ENCODE results near the gene MMAA.
"Not testable (repeated sequence)": the region's sequence is repeated elsewhere in the genome, so short reads cannot be mapped to it uniquely, and the experiment has no call there.

MMAA gene

GRCh38 chr4:145618932-145619638 lies at the start of gene MMAA:
TSS of gene MMAA (plus strand) at chr4:145619385. CDS start at chr4:145639140, 19,755 bp downstream.
- DNase-seq (ENCODE audit: low read depth) = peak; percentile 95

DNA sequence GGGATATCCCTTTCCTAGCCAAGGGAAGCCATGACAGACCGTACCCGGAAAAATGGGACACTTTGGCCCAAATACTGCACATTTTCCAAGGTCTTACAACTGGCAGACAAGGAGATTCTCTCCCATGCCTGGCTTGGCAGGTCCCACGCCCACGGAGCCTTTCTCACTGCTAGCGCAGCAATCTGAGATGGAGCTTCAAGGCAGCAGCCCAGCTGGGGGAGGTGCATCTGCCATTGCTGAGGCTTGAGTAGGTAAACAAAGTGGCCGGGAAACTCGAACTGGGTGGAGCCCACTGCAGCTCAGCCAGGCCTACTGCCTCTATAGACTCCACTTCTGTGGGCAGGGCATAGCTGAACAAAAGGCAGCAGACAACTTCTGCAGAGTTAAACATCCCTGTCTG lies 44.6 kb upstream of the MMAA start:
- DNase-seq (ENCODE audit: low read depth) = not testable (repeated sequence)

GRCh38 chr4:145580906-145581305 lies 38.3 kb upstream of the MMAA start:
- DNase-seq (ENCODE audit: low read depth) = no peak

- DNase-seq (ENCODE audit: low read depth) = no peak
Measured at GRCh38 chr4:145583191-145584055, 35.8 kb upstream of the MMAA start.

GRCh38 chr4:145587088-145587754 lies 32.0 kb upstream of the MMAA start:
- DNase-seq (ENCODE audit: low read depth) = no peak

GRCh38 chr4:145589381-145589780 lies 29.8 kb upstream of the MMAA start:
- not testable (repeated sequence) for DNase-seq (ENCODE audit: low read depth)

DNA sequence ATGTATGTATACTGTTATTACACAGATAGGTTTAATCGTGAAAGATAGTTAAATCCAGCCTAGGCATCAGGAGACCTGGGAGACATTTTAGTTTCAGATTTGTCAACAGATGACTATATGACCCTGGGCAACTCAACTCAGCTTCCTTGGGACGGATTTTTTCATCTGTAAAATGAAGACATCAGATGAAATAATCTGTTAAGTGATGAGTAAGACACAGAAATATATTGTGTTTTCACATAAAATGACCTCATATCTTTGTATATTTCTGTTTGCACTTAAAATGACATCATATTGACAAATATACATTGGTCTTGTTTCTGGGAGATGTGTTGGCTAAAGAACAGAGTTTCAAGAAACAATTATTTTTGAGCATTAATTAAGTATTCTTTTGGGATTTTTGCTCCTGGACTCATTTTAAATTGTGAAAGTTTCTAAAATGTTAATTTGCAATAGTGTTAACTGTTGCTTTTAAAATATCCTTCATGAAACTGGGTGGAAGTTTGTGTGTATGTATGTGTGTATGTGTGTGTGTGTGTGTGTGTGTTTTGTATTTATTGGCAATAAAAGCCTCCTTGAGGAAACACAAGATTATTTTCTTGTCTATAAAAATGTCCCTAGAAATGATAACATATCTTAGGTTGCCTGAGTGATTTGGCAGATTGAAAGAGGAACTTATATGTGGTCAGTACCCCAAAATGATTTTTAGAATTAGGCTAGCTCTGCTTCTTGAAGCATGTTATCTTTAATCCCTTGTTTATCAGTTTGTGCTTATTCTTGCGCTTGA lies 29.1 kb upstream of the MMAA start:
- peak; percentile 6 for DNase-seq (ENCODE audit: low read depth)

DNA sequence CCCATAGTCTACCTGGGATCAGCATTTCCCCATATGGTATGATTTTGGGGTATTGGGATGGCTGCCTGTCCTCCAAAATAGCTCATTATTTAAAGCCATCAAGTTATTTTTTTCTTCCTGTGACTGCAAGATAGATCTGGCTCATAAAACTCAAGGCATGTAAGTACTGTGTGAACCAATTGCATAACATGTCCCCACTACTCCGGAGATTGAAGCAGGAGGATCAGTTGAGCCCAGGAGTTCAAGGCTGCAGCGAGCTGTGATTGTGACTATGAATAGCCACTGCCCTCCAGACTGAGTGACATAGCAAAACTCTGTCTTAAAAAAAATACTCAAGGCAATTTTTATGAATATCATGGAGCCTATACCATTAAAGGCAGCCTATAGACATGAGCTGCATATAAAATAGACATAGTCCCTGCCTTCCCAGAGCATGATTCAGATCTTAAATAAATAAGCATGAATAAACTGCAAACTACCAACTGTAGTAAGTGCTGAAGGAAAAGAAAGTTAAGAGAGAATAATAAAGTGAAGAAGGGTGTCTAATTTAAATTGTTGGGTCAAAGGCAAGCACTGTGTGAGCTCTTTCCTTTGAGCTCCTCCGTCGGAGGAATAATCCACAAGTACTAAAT lies 16.9 kb upstream of the MMAA start:
- no peak for DNase-seq (ENCODE audit: low read depth)

GRCh38 chr4:145605941-145606340 lies 13.2 kb upstream of the MMAA start:
- DNase-seq (ENCODE audit: low read depth) = no peak

DNA sequence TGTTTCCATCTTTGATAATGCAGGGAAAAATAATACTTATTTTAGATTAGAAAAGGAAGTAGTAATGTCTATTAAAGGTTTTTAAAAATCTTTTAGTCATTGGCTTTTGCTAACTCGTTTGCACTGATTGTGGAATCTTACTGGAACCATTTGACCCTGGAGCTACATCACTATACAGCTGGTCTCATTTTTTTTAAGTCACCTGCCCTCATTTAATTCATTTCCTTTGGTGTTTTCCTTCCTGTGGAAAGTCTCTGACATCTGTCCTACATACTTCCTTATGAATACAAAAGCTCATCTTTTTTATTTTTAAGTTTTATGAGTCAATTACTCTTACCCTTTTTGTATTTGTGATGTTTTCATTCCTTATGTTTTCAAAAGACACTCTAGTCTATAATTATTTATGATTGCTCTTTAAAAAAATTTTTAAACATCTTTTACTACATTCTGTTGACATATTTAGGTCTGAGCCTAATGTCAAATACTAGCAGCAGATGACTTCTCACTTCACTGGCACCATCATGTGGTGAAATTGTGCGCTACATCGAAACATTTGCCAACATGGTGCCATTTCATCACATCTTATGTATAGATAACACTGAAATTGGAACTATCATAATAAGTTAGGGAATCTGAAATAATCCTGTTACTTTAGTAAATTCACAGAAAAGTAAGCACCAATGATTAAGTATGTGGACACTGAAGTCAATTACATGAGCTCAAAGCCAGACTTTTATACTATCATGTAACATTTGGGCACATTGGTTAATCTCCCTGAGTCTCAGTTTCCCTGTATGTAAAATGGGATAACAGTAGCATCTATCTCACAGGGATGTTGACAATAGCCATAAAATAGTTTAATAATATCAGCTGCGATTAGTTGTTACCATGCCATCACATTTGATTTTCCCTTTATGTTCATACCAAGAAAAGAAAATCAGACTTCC lies 9.4 kb upstream of the MMAA start:
- peak; percentile 65 for DNase-seq (ENCODE audit: low read depth)

DNA sequence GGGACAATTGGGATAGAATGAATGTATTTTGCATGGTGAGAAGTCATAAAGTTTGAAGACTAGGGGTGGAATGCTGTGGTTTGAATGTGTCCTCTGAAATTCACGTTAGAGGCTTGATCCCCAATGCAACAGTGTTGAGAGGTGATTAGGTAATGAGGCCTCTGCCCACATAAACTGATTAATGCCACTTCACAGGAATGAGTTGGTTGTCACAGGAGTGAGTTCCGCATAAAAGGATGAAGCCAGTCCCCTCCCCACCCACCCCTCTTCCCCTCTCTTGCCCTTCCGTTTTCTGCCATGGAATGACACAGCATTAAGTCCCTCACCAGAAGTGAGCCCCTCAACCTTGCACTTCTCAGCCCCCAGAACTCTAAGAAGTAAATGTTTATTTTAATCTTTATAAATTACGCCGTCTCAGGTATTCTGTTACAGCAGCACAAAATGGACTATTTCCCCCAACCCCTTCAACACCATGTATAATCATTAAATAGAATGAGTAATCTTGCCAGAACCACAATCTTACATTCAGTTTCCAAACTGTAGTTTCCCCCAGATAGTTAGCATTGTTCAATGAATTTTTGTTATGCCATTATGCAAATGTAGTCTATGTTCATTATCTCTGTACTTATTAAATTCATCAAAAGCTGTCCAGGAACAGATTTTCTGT lies 5.5 kb upstream of the MMAA start:
- DNase-seq (ENCODE audit: low read depth) = no peak

- DNase-seq (ENCODE audit: low read depth) = no peak
Measured at GRCh38 chr4:145614233-145614610, 5.0 kb upstream of the MMAA start.

DNA sequence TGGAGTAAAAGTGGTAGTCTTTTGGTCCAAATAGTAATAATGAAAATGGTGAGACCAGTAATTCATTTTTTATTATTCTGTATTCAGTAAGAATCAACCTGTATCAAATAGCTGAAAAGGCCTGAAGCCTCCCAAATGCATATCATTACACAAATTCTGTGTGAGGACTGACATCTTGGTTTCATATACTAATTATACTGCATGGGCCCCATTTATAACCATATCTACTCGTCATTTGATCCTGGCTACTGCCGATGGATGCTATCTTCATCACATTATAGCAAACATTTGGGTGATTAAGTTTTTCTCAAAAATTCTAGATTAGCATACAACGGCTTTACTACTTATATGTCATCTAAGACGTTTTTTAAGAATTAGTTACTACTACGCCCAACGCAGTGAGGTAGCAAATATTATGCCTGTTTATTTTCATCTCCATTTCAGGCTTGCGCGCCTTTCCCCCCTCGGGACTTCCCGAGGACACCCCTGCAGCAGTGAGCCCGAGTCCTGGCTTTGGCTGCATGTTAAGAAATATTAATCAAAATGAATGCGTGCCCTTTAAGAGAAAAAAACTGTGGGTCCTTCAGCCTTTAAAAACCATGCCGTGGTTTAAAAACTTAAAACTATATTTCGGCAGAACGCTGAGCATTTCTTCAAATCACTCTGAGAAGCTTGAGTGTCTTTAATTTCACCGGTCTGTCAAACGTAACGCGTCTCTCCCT lies 814 bp upstream of the MMAA start:
- DNase-seq (ENCODE audit: low read depth) = peak; percentile 36

- peak; percentile 56 for DNase-seq (ENCODE audit: low read depth)
Measured at GRCh38 chr4:145619639-145619996, 433 bp downstream of the MMAA start.

- not testable (repeated sequence) for DNase-seq (ENCODE audit: low read depth)
Measured at GRCh38 chr4:145622067-145622466, 2.9 kb downstream of the MMAA start.

DNA sequence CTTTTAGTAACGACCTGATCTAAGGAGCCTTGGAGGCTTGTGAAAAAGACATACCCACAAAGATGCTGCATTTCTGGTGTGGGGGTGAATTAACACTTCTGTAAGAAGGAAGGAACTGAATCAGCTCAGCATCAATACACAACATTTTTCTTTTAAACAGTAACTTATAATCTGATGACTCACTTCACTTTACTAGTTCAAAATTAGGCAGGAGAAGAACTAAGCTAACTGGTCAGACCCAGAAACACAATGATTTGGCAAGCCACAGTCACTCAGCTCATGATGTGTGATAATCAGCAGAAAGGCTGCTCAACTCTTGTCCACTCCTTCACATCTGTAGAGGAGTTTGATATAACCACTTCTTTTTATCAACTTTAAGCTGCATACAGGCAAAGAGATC lies 4.6 kb downstream of the MMAA start:
- DNase-seq (ENCODE audit: low read depth) = peak; percentile 65

DNA sequence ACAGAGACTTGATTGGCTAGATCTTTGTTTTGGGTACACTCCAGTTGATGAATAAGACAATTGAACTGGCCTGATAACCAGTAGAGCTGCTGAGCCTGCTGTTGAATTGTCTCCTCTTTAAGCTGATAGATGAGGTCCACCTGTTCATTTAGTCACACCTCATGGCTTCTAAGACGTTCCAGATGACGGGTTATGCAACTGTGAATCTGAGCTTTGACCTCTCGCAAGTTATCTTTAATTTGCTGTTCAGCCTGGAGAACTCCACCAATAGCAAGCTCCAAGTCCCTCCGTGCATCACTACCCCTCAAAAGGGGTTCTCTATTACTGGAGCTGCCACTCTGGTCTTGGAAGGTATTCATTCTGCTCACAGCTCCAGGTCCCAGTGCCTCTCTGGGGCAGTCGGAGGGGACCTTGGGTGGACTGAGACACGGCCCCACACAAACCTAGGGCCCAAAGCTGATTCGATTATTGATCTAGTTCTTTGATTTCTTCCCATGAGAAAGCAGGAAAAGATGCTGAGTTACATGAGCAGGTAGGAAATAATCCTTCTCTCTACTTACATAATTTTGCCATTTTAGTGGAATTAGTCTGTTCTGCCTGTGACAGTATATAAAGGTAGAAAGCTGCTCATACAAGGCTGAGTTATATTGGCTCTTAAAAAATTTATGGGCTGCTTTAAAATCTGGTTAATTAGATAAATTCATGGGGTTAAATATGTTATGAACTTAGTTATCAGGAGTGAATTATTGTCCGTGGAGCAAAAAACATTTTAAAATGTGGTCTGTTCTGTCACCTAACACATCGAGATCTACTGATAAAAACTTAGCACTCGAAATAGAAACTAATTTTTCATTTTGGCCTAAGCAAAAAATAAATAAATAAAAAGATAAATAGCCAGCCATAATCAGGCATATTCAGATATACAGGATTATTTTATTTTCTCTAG lies 6.8 kb downstream of the MMAA start:
- no peak for DNase-seq (ENCODE audit: low read depth)

DNA sequence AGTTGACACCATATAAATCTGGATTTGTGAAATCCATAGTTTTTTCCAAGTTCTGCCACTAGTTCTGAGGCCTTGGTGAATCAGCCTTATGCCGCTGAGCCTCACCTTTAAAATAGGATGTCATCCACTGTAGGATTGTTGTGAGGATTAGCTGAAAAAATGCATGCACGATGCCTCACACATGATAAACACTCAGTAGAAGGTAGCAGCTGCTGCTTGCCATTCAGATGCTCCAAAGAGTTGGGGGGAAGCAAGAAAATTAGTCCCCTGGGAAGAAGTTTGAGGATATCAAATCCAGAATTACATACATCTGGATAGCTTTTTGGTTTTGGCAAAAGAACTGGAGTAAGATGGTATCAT lies 7.4 kb downstream of the MMAA start:
- peak; percentile 26 for DNase-seq (ENCODE audit: low read depth)

All from ELR (cell line).